RWPE2 (cell line): ENCODE data around the gene ZBTB12.
"Not testable (repeated sequence)": the region's sequence is repeated elsewhere in the genome, so short reads cannot be mapped to it uniquely, and the experiment has no call there.

Source experiments
- ATAC-seq: fragments of 200-7000 bp; cut with Tn5 transposase; 3 replicates; pipeline ENCODE4 v1.9.1; 2021; ENCODE audit warnings: low read depth
- DNase-seq: peaks from one replicate; pipeline ENCODE4 v3.0.0-alpha.2; 2020; ENCODE audit warnings: low spot score
- H3K27ac ChIP-seq: fragments of 450-650 bp; 2 replicates; pipeline ENCODE4 v1.5.1; 2017; ENCODE audit warnings: mild to moderate bottlenecking; ENCODE audit not compliant: poor library complexity, severe bottlenecking
- H3K27me3 ChIP-seq: fragments of 250-450 bp; sonication (Bioruptor Pico); 2 replicates; pipeline ENCODE4 v1.5.1; 2021; ENCODE audit warnings: mild to moderate bottlenecking, moderate library complexity; ENCODE audit not compliant: insufficient read depth, poor library complexity, severe bottlenecking
- H3K36me3 ChIP-seq: fragments of 250-450 bp; sonication (Bioruptor Pico); 2 replicates; pipeline ENCODE4 v1.5.1; 2020; ENCODE audit warnings: low read depth, mild to moderate bottlenecking, moderate library complexity
- H3K4me1 ChIP-seq: fragments of 250-450 bp; sonication (Bioruptor Pico); 2 replicates; pipeline ENCODE4 v1.5.1; 2021; ENCODE audit warnings: mild to moderate bottlenecking, moderate library complexity; ENCODE audit not compliant: insufficient read depth, poor library complexity, severe bottlenecking
- H3K4me3 ChIP-seq: fragments of 250-450 bp; sonication (Bioruptor Pico); 2 replicates; pipeline ENCODE4 v1.5.1; 2021; ENCODE audit warnings: mild to moderate bottlenecking, moderate library complexity; ENCODE audit not compliant: severe bottlenecking
- H3K9me3 ChIP-seq: fragments of 250-450 bp; sonication (Bioruptor Pico); 2 replicates; pipeline ENCODE4 v1.5.1; 2021; ENCODE audit warnings: mild to moderate bottlenecking, moderate library complexity; ENCODE audit not compliant: severe bottlenecking
- CTCF ChIP-seq: fragments of 450-650 bp; IDR thresholded peaks from one replicate; pipeline ENCODE4 v1.5.1; 2017; ENCODE audit warnings: mild to moderate bottlenecking, moderate library complexity; ENCODE audit not compliant: poor library complexity, severe bottlenecking

The ZBTB12 gene

GRCh38 chr6:31859923-31860322 lies 42.0 kb downstream of the ZBTB12 start:
- ATAC-seq (no peak), DNase-seq (no peak)
- Histone ChIP-seq H3K4me3 (no peak overlapping the region), H3K27me3 (no peaks in the 10 kb centered on the region), H3K27ac (no peak overlapping the region), H3K36me3 (0 out of 2 replicates have a peak, but pooled peaks cover 13% of the 10 kb centered on the region), H3K9me3 (no peaks in the 10 kb centered on the region), H3K4me1 (no peaks in the 10 kb centered on the region)
- TF ChIP-seq CTCF: no peak

GRCh38 chr6:31858707-31859106 lies 43.2 kb downstream of the ZBTB12 start:
- H3K4me3 ChIP-seq: no peak overlapping the region
- H3K36me3 ChIP-seq: 0 out of 2 replicates have a peak, but pooled peaks cover 13% of the 10 kb centered on the region
- no peak overlapping the region for H3K27ac ChIP-seq
- DNase-seq (no peak), ATAC-seq (no peak)
- TF ChIP-seq CTCF: no peak
- H3K27me3 ChIP-seq: no peaks in the 10 kb centered on the region
- H3K9me3 ChIP-seq: no peaks in the 10 kb centered on the region
- H3K4me1 ChIP-seq: no peaks in the 10 kb centered on the region

- not testable (repeated sequence) for H3K4me1 ChIP-seq, H3K9me3 ChIP-seq, H3K4me3 ChIP-seq, H3K27me3 ChIP-seq, DNase-seq, H3K27ac ChIP-seq, ATAC-seq
- 0 out of 2 replicates have a peak, but pooled peaks cover 13% of the 10 kb centered on the region for H3K36me3 ChIP-seq
Measured at GRCh38 chr6:31857774-31858173, 44.1 kb downstream of the ZBTB12 start.

GRCh38 chr6:31851980-31852718 lies 49.7 kb downstream of the ZBTB12 start:
- not testable (repeated sequence) for ATAC-seq, H3K4me1 ChIP-seq, H3K9me3 ChIP-seq, H3K27me3 ChIP-seq, H3K4me3 ChIP-seq, H3K27ac ChIP-seq, DNase-seq, H3K36me3 ChIP-seq

GRCh38 chr6:31851485-31851832 lies 50.4 kb downstream of the ZBTB12 start:
- no peak for TF ChIP-seq CTCF
- DNase-seq (no peak), ATAC-seq (no peak)
- H3K4me1 ChIP-seq: no peaks in the 10 kb centered on the region
- no peak overlapping the region for H3K4me3 ChIP-seq
- no peaks in the 10 kb centered on the region for H3K9me3 ChIP-seq
- no peaks in the 10 kb centered on the region for H3K36me3 ChIP-seq
- no peaks in the 10 kb centered on the region for H3K27me3 ChIP-seq
- H3K27ac ChIP-seq: no peak overlapping the region

- no peak for ATAC-seq
- Histone ChIP-seq H3K9me3 (no peaks in the 10 kb centered on the region), H3K4me1 (no peaks in the 10 kb centered on the region), H3K27ac (no peak overlapping the region), H3K36me3 (no peaks in the 10 kb centered on the region), H3K4me3 (no peak overlapping the region), H3K27me3 (no peaks in the 10 kb centered on the region)
- TF ChIP-seq CTCF: no peak
- no peak for DNase-seq
Measured at GRCh38 chr6:31850765-31851484, 51.0 kb downstream of the ZBTB12 start.
